Measurements from ENCODE around the gene HBS1L. TPM values are rescaled to one million over a fixed set of nuclear protein-coding genes. Genes with fewer than 3 reads are reported as not detected.

The HBS1L gene
- polyA plus RNA-seq, 3 donors = 16.0 to 48.9 (median 36.3) TPM

DNA sequence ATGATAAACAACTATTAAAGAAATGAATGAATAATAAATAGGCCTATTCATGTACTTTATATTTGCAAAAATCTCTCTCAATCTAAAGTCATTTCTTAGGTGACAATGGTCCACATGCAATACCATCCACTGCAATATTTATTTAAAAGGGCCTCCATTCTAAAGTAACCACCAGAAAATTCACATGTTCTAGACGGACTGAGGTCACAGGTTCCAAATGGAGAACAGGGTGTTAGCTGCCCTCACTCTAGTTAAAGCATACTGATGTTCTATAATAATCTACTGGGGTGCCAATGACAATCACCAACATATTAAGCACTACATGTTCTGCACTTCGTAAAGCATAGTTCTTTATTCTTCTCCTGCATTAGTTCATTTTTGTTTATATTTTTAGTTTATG lies 1.2 kb downstream of the HBS1L start:
- intact Hi-C loops (cut with micrococcal nuclease) = loop anchor here (5.0 to 10.0 kb wide), 3 partner anchors 34 to 131 kb away; partner anchors contain the start of gene MYB (in 1 of the 2)
- Histone ChIP-seq H3K4me2 (replicated peaks; ENCODE audit: extremely low read depth, low read length, poor library complexity, severe bottlenecking) (peak overlapping the region; percentile 80), H2AFZ (ENCODE audit: insufficient read depth, low read depth, low read length, poor library complexity, severe bottlenecking) (no peak overlapping the region), H3K9ac (ENCODE audit: insufficient read depth, low read length, poor library complexity, severe bottlenecking) (no peak overlapping the region), H4K20me1 (ENCODE audit: insufficient read depth, low read length) (peaks cover 16% of the 10 kb centered on the region), H3K4me1 (ENCODE audit: control insufficient read depth in 1 of 2, insufficient read depth in 2 of 2, low read length in 2 of 2) (peaks cover 21 to 30% of the 10 kb centered on the region in 2 donors), H3K79me2 (ENCODE audit: insufficient read depth, low read length) (peaks cover 63% of the 10 kb centered on the region), H3K27ac (ENCODE audit: low read depth in 1 of 2, low read length in 2 of 2) (no peak overlapping the region), H3K9me3 (replicated peaks in 1 of 2; ENCODE audit: control insufficient read depth in 1 of 2, insufficient read depth in 1 of 2, low read length in 2 of 2) (no peaks in the 10 kb centered on the region), H3K27me3 (ENCODE audit: control insufficient read depth in 2 of 2, insufficient read depth in 2 of 2, low read length in 2 of 2) (no peaks in the 10 kb centered on the region), H3K4me3 (replicated peaks in 1 of 3; ENCODE audit: low read depth in 2 of 3, low read length in 3 of 3) (peak overlapping the region in 1 of 3 experiments; percentile 99), H3K36me3 (replicated peaks in 1 of 2; ENCODE audit: control insufficient read depth in 1 of 2, insufficient read depth in 2 of 2, low read length in 2 of 2) (peaks cover 9 to 16% of the 10 kb centered on the region in 2 donors)
- H3K4me1 Mint-ChIP-seq = peaks cover 28% of the 10 kb centered on the region
- peak overlapping the region in 4 of 7 donors; percentile 26 to 98 (median 40) for H3K27ac Mint-ChIP-seq
- peak overlapping the region; percentile 90 to 97 for H3K4me3 Mint-ChIP-seq
- TF ChIP-seq CTCF (IDR thresholded peaks at IDR 0.05) = no peak
- DNase-seq = no peak
- H3K9me3 Mint-ChIP-seq = peaks cover 0 to 1% (median 0%) of the 10 kb centered on the region in 7 donors
- H3K27me3 Mint-ChIP-seq (ENCODE audit: low read depth in 3 of 3) = peaks cover 0 to 2% (median 0%) of the 10 kb centered on the region in 3 donors
- WGBS (ENCODE audit: insufficient coverage) = no CpG with 5 or more reads among the region's 2 CpGs
- H3K36me3 Mint-ChIP-seq = peaks cover 14 to 16% of the 10 kb centered on the region in 2 donors

DNA sequence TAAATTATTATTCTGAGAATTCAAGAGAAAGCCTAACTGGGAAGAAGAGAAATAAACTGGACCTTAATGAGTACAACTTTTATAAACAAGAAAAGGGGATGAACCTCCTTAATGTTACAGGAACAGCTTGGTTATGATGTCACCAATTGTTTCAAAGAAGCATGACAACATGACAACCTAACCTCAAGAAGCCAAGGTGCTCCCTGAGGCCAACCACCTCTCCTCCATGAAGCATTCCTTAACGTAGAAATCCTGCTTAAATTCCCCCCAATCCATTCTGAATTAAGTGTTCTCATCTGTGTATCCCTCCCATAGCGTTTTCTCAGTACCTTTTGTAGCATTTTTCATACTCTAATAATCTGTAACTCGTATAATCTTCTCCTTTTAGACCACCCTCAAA lies 1.7 kb downstream of the HBS1L start:
- peaks cover 20% of the 10 kb centered on the region for H4K20me1 ChIP-seq (ENCODE audit: insufficient read depth, low read length)
- peaks cover 18 to 20% of the 10 kb centered on the region in 2 donors for H3K36me3 Mint-ChIP-seq
- no peaks in the 10 kb centered on the region for H3K27me3 ChIP-seq (ENCODE audit: control insufficient read depth in 2 of 2, insufficient read depth in 2 of 2, low read length in 2 of 2)
- peaks cover 67% of the 10 kb centered on the region for H3K79me2 ChIP-seq (ENCODE audit: insufficient read depth, low read length)
- no peak overlapping the region for H3K9ac ChIP-seq (ENCODE audit: insufficient read depth, low read length, poor library complexity, severe bottlenecking)
- H3K9me3 ChIP-seq (replicated peaks in 1 of 2; ENCODE audit: control insufficient read depth in 1 of 2, insufficient read depth in 1 of 2, low read length in 2 of 2) = no peaks in the 10 kb centered on the region
- peaks cover 13 to 21% of the 10 kb centered on the region in 2 donors for H3K36me3 ChIP-seq (replicated peaks in 1 of 2; ENCODE audit: control insufficient read depth in 1 of 2, insufficient read depth in 2 of 2, low read length in 2 of 2)
- no peak overlapping the region for H2AFZ ChIP-seq (ENCODE audit: insufficient read depth, low read depth, low read length, poor library complexity, severe bottlenecking)
- TF ChIP-seq CTCF (IDR thresholded peaks at IDR 0.05) = no peak
- DNase-seq = no peak
- H3K27ac ChIP-seq (ENCODE audit: low read depth in 1 of 2, low read length in 2 of 2) = no peak overlapping the region
- H3K9me3 Mint-ChIP-seq = peaks cover 0 to 1% (median 0%) of the 10 kb centered on the region in 7 donors
- 78% methylated on average over 1 of the region's 3 CpGs for WGBS (ENCODE audit: insufficient coverage)
- peaks cover 21 to 30% of the 10 kb centered on the region in 2 donors for H3K4me1 ChIP-seq (ENCODE audit: control insufficient read depth in 1 of 2, insufficient read depth in 2 of 2, low read length in 2 of 2)
- intact Hi-C loops (cut with micrococcal nuclease) = loop anchor here (5.0 to 10.0 kb wide), 3 partner anchors 34 to 132 kb away; partner anchors contain the start of gene MYB (in 1 of the 2)
- peaks cover 28% of the 10 kb centered on the region for H3K4me1 Mint-ChIP-seq
- no peak overlapping the region for H3K4me3 Mint-ChIP-seq
- H3K4me3 ChIP-seq (replicated peaks in 1 of 3; ENCODE audit: low read depth in 2 of 3, low read length in 3 of 3) = peak overlapping the region in 1 of 3 experiments; percentile 99
- H3K27me3 Mint-ChIP-seq (ENCODE audit: low read depth in 3 of 3) = peaks cover 0 to 2% (median 0%) of the 10 kb centered on the region in 3 donors
- H3K27ac Mint-ChIP-seq = peak overlapping the region in 5 of 7 donors; percentile 28 to 50 (median 37)
- H3K4me2 ChIP-seq (replicated peaks; ENCODE audit: extremely low read depth, low read length, poor library complexity, severe bottlenecking) = no peak overlapping the region
